GM18909 (cell line): ENCODE data around the gene HNF1B.

Source experiments
- ATAC-seq: cut with Tn5 transposase; IDR thresholded peaks from one replicate; pipeline ENCODE4 v1.9.1; 2021; ENCODE audit warnings: mild to moderate bottlenecking; ENCODE audit not compliant: unreplicated experiment, poor library complexity

HNF1B gene

GRCh38 chr17:37762666-37763065, 17.8 kb upstream of the HNF1B start:
- ATAC-seq: no peak

GRCh38 chr17:37761961-37762360, 17.1 kb upstream of the HNF1B start:
- no peak for ATAC-seq

- peak; percentile 60 for ATAC-seq
These were observed 16.2 kb upstream of the HNF1B start for GRCh38 chr17:37761059-37761458.

- ATAC-seq: no peak
These were observed 14.3 kb upstream of the HNF1B start for GRCh38 chr17:37759014-37759637.

GRCh38 chr17:37756051-37756450, 11.2 kb upstream of the HNF1B start:
- ATAC-seq: no peak

- ATAC-seq: no peak
These were observed 10.6 kb upstream of the HNF1B start for GRCh38 chr17:37755455-37755854.

- ATAC-seq: no peak
These were observed 9.5 kb upstream of the HNF1B start for GRCh38 chr17:37754363-37754762.

GRCh38 chr17:37752482-37752881, 7.6 kb upstream of the HNF1B start:
- no peak for ATAC-seq

- ATAC-seq: peak; percentile 64
These were observed 6.1 kb upstream of the HNF1B start for GRCh38 chr17:37750768-37751475.

GRCh38 chr17:37750292-37750691, 5.4 kb upstream of the HNF1B start:
- no peak for ATAC-seq

GRCh38 chr17:37747222-37747621, 2.4 kb upstream of the HNF1B start:
- ATAC-seq: no peak

- no peak for ATAC-seq
These were observed 1.8 kb upstream of the HNF1B start for GRCh38 chr17:37746617-37747016.

- peak; percentile 1 for ATAC-seq
These were observed 1.1 kb upstream of the HNF1B start for GRCh38 chr17:37745801-37746426.

GRCh38 chr17:37744633-37744927, 279 bp downstream of the HNF1B start:
- peak; percentile 2 for ATAC-seq

- no peak for ATAC-seq
These were observed 805 bp downstream of the HNF1B start for GRCh38 chr17:37743875-37744632.

- no peak for ATAC-seq
These were observed 1.3 kb downstream of the HNF1B start for GRCh38 chr17:37743612-37743874.

GRCh38 chr17:37742762-37743611, 1.9 kb downstream of the HNF1B start:
- no peak for ATAC-seq

GRCh38 chr17:37742116-37742761, 2.6 kb downstream of the HNF1B start:
- ATAC-seq: no peak

- no peak for ATAC-seq
These were observed 3.3 kb downstream of the HNF1B start for GRCh38 chr17:37741341-37742115.
